IMR-90 (cell line): ENCODE measurements around the gene C16orf90. TPM values are rescaled to one million over a fixed set of nuclear protein-coding genes. Genes with fewer than 3 reads are reported as not detected.

Experiments used
- ATAC-seq: fragments of 200-7000 bp; cut with Tn5 transposase; 2 replicates; pipeline ENCODE4 v1.9.1; 2020; ENCODE audit warnings: low read depth, mild to moderate bottlenecking, moderate library complexity
- BruUV-seq: library from RNA; stranded (reverse); fragments of 400-500 nt; replicated peaks from 2 replicates; lab custom pipeline; 2021; lab: Mats Ljungman, UMichigan
- CTCF ChIA-PET: fragments of 300-600 bp; formaldehyde crosslinking; extraction: SDS; loops from one replicate; lab custom pipeline; 2021; ENCODE audit warnings: antibody characterized with exemption; lab: Yijun Ruan, JAX
- POLR2A ChIA-PET: fragments of 300-600 bp; sonication (Branson Sonifier 250); formaldehyde crosslinking; loops from one replicate; lab custom pipeline; 2022; ENCODE audit warnings: antibody characterized with exemption; ENCODE audit not compliant: unreplicated experiment; lab: Charles Lee
- DNase-seq: peaks from one replicate; pipeline ENCODE4 v3.0.0; 2013
- H2AFZ ChIP-seq: replicated peaks from 2 replicates; pipeline ENCODE3; 2013; ENCODE audit warnings: low read length, mild to moderate bottlenecking; ENCODE audit not compliant: poor library complexity
- H2AK5ac ChIP-seq: 2 replicates; pipeline ENCODE4 v1.6.1; 2013; ENCODE audit warnings: low read depth, low read length, inconsistent platforms
- H2AK9ac ChIP-seq: replicated peaks from 2 replicates; pipeline ENCODE3; 2013; ENCODE audit warnings: mild to moderate bottlenecking, low read depth, low read length, moderate library complexity; ENCODE audit not compliant: poor library complexity
- H2BK120ac ChIP-seq: 2 replicates; pipeline ENCODE4 v1.6.1; 2013; ENCODE audit warnings: low read depth, low read length, inconsistent platforms
- H2BK15ac ChIP-seq: 3 replicates; pipeline ENCODE4 v1.6.1; 2013; ENCODE audit warnings: low read depth, low read length, inconsistent platforms
- H2BK20ac ChIP-seq: 2 replicates; pipeline ENCODE4 v1.6.1; 2013; ENCODE audit warnings: low read depth, mild to moderate bottlenecking, inconsistent platforms, low read length, moderate library complexity
- H2BK5ac ChIP-seq: 2 replicates; pipeline ENCODE4 v1.6.1; 2013; ENCODE audit warnings: mild to moderate bottlenecking, low read depth, low read length, inconsistent platforms; ENCODE audit not compliant: poor library complexity, severe bottlenecking
- H3K14ac ChIP-seq: replicated peaks from 2 replicates; pipeline ENCODE4 v1.6.1; 2013; ENCODE audit warnings: low read depth, low read length, inconsistent platforms
- H3K18ac ChIP-seq: 2 replicates; pipeline ENCODE4 v1.6.1; 2013; ENCODE audit warnings: low read depth, low read length, control low read depth
- H3K23ac ChIP-seq: 2 replicates; pipeline ENCODE4 v1.6.1; 2013; ENCODE audit warnings: low read depth, low read length, inconsistent platforms
- H3K27ac ChIP-seq: 2 replicates; pipeline ENCODE4 v1.5.1; 2013; ENCODE audit warnings: mild to moderate bottlenecking, control low read depth, low read length; ENCODE audit not compliant: insufficient read depth
- H3K27me3 ChIP-seq: 2 replicates; pipeline ENCODE4 v1.6.1; 2013; ENCODE audit warnings: low read length; ENCODE audit not compliant: control insufficient read depth, insufficient read depth
- H3K36me3 ChIP-seq: 2 replicates; pipeline ENCODE4 v1.6.1; 2013; ENCODE audit warnings: low read length, mixed read lengths; ENCODE audit not compliant: control insufficient read depth, insufficient read depth
- H3K4ac ChIP-seq: 2 replicates; pipeline ENCODE4 v1.6.1; 2013; ENCODE audit warnings: low read depth, low read length, inconsistent platforms
- H3K4me1 ChIP-seq: 2 replicates; pipeline ENCODE4 v1.6.1; 2013; ENCODE audit warnings: low read length, mixed read lengths; ENCODE audit not compliant: control insufficient read depth, insufficient read depth
- H3K4me2 ChIP-seq: 2 replicates; pipeline ENCODE4 v1.6.1; 2013; ENCODE audit warnings: low read depth, mild to moderate bottlenecking, control low read depth, low read length, moderate library complexity
- H3K4me3 ChIP-seq: 2 replicates; pipeline ENCODE4 v1.5.1; 2013; ENCODE audit warnings: low read depth, mild to moderate bottlenecking, control low read depth, low read length, moderate library complexity; ENCODE audit not compliant: insufficient read depth
- H3K56ac ChIP-seq: 2 replicates; pipeline ENCODE4 v1.6.1; 2013; ENCODE audit warnings: low read length, inconsistent platforms; ENCODE audit not compliant: insufficient read depth; ENCODE audit errors: extremely low read depth
- H3K79me1 ChIP-seq, 2 experiments: 2 replicates each; pipeline ENCODE4 v1.6.1; 2013; ENCODE audit warnings: low read length in 2 of 2, inconsistent platforms in 1 of 2, low read depth in 1 of 2
- H3K9ac ChIP-seq: 2 replicates; pipeline ENCODE4 v1.6.1; 2013; ENCODE audit warnings: low read depth, low read length, control low read depth
- H3K9me1 ChIP-seq: 2 replicates; pipeline ENCODE4 v1.6.1; 2013; ENCODE audit warnings: low read length, inconsistent platforms; ENCODE audit not compliant: insufficient read depth
- H3K9me3 ChIP-seq: 2 replicates; pipeline ENCODE4 v1.6.1; 2013; ENCODE audit warnings: low read length; ENCODE audit not compliant: control insufficient read depth, insufficient read depth
- H4K20me1 ChIP-seq: 2 replicates; pipeline ENCODE4 v1.6.1; 2013; ENCODE audit warnings: low read length, inconsistent platforms; ENCODE audit not compliant: insufficient read depth
- H4K5ac ChIP-seq: 2 replicates; pipeline ENCODE4 v1.6.1; 2013; ENCODE audit warnings: mild to moderate bottlenecking, low read depth, low read length, control low read depth
- H4K8ac ChIP-seq, 2 experiments: 2 replicates each; pipeline ENCODE4 v1.6.1; 2013; ENCODE audit warnings: low read depth in 2 of 2, low read length in 2 of 2, control low read depth in 1 of 2, inconsistent platforms in 1 of 2
- H4K91ac ChIP-seq: 2 replicates; pipeline ENCODE4 v1.6.1; 2013; ENCODE audit warnings: low read depth, low read length, inconsistent platforms; ENCODE audit not compliant: insufficient read depth
- BHLHE40 ChIP-seq: fragments of 150-350 bp; IDR thresholded peaks from 2 replicates; pipeline ENCODE4 v1.6.1; 2016; ENCODE audit warnings: mild to moderate bottlenecking, low read depth, low read length
- CEBPB ChIP-seq: IDR thresholded peaks from 2 replicates; pipeline ENCODE4 v1.6.1; 2012; ENCODE audit warnings: low read depth, low read length, improper control_type of control experiment
- CHD1 ChIP-seq: IDR thresholded peaks from 2 replicates; pipeline ENCODE4 v1.6.1; 2012; ENCODE audit warnings: low read depth, low read length, improper control_type of control experiment
- MAFK ChIP-seq: IDR thresholded peaks from 2 replicates; pipeline ENCODE4 v1.6.1; 2012; ENCODE audit warnings: low read depth, low read length, improper control_type of control experiment
- MAZ ChIP-seq: IDR thresholded peaks from 2 replicates; pipeline ENCODE4 v1.6.1; 2012; ENCODE audit warnings: low read depth, mild to moderate bottlenecking, low read length, improper control_type of control experiment, moderate library complexity, borderline replicate concordance
- MXI1 ChIP-seq: IDR thresholded peaks from 2 replicates; pipeline ENCODE4 v1.6.1; 2012; ENCODE audit warnings: low read depth, mild to moderate bottlenecking, low read length, moderate library complexity, borderline replicate concordance
- POLR2A ChIP-seq: IDR thresholded peaks from 2 replicates; pipeline ENCODE4 v1.6.1; 2012; ENCODE audit warnings: mild to moderate bottlenecking, low read depth, low read length
- RAD21 ChIP-seq: IDR thresholded peaks from 2 replicates; pipeline ENCODE4 v1.6.1; 2012; ENCODE audit warnings: low read length, improper control_type of control experiment
- RCOR1 ChIP-seq: IDR thresholded peaks from 2 replicates; pipeline ENCODE4 v1.6.1; 2012; ENCODE audit warnings: mild to moderate bottlenecking, low read length, improper control_type of control experiment; ENCODE audit not compliant: insufficient replicate concordance
- SMC3 ChIP-seq: fragments of 150-350 bp; IDR thresholded peaks from 2 replicates; pipeline ENCODE4 v1.6.1; 2016; ENCODE audit warnings: low read depth, mild to moderate bottlenecking, antibody characterized with exemption, low read length, moderate library complexity
- WGBS, 2 experiments: methylation state at CpG; one replicate each; pipeline versions ENCODE4 v1.1.5 to v1.1.7; 2013; ENCODE audit warnings: missing lambda C conversion rate in 2 of 2; ENCODE audit not compliant: insufficient read length in 1 of 2; ENCODE audit errors: extremely low coverage in 2 of 2; 5-methylcytosine and 5-hydroxymethylcytosine counted together
- dilution Hi-C: fragments of 300-500 bp; cut with HindIII; formaldehyde crosslinking; loops from one replicate; pipeline ENCODE4 v1.14.3; 2018; ENCODE audit warnings: low sequenced_read_pairs; ENCODE audit not compliant: unreplicated experiment
- in situ Hi-C: fragments of 300-500 bp; cut with MboI; formaldehyde crosslinking; loops from 3 replicates; pipeline ENCODE4 v1.14.3; 2019; ENCODE audit warnings: low sequenced_read_pairs, inconsistent platforms, mixed read lengths
- intact Hi-C: fragments of 100-400 bp; cut with micrococcal nuclease; formaldehyde crosslinking; loops from 2 replicates; pipeline ENCODE4 v1.10.0; 2022
- polyA plus RNA-seq, 3 experiments: library from polyadenylated mRNA; depleted of rRNA; stranded (reverse); fragments of >200 nt; gene quantifications; 2 replicates each; pipeline ENCODE4 v1.2.3, GENCODE V29; 2012; ENCODE audit warnings: low replicate concordance in 1 of 3
- total RNA-seq: library from RNA; depleted of rRNA; stranded (reverse); fragments of >200 nt; gene quantifications from 2 replicates; pipeline ENCODE4 v1.2.3, GENCODE V29; 2012
- TF ChIP-seq, protein P1 (sequence below): fragments of 150-350 bp; IDR thresholded peaks from 2 replicates; pipeline ENCODE4 v1.6.1; 2017; ENCODE audit warnings: mild to moderate bottlenecking, antibody characterized with exemption, low read length, low read depth
- TF ChIP-seq, protein P2 (sequence below): fragments of 150-350 bp; IDR thresholded peaks from 2 replicates; pipeline ENCODE4 v1.6.1; 2016; ENCODE audit warnings: low read depth, mild to moderate bottlenecking, low read length, moderate library complexity, borderline replicate concordance
- TF ChIP-seq, protein P3 (sequence below): conservative IDR thresholded peaks from 2 replicates; pipeline ENCODE4 v1.5.1; 2012; ENCODE audit warnings: mild to moderate bottlenecking, low read depth, low read length, improper control_type of control experiment

The C16orf90 gene
- total and polyA plus RNA-seq, 2 of the 4 experiments (the other 2 are of a cell fraction): not detected

DNA sequence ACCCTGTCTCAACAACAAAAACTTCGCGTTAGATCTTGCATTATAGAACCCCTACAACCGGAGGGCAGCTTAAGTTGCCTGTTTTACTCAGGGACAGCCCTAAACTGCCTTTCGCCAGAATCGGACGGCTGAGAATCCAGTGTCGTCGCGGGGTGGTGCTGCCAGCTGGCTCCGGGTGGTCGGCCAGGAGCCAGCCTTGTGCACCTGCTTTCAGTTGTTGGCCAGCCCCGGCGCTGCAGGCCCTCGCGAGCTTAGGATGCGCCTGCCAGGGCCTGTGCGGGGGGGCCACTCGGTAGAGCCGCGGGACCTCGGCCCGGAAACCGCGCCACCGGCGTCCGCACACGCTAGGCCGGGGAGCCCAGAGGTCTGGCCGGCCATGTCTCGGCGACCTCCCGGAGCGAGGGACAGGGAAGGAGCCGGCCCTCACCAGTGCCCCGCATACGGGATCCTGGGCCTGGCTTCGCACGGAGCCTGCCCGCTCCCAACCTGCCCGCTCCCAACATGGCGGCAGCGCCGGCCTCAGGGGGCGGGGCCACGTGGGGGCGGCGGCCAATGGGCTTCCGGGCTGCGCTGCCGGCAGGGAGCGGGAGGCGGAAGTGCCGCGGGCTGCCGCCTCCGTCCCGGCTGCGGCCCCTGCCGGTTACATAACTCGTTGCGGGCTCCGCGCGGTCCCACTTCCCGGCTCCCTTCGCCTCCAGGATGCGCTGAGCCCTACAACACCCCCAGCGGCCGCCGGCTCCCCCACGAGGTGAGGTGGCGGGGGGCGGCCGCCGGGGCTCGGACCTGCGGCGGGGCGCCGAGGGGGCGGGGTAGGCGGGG lies 37.6 kb downstream of the C16orf90 start:
- 3% methylated on average over 29 of the region's 83 CpGs; no CpG with 5 or more reads in 1 of the 2 experiments for WGBS, 2 experiments
- TF ChIP-seq MAFK (no peak), RAD21 (peak; percentile 45), POLR2A (peak; percentile 82), RCOR1 (no peak), CEBPB (peak; percentile 49), SMC3 (peak; percentile 38), MXI1 (no peak), MAZ (peak; percentile 74; the same call in 1 of the 2 replicates), CHD1 (no peak), BHLHE40 (no peak)
- TF ChIP-seq, protein P1, sequence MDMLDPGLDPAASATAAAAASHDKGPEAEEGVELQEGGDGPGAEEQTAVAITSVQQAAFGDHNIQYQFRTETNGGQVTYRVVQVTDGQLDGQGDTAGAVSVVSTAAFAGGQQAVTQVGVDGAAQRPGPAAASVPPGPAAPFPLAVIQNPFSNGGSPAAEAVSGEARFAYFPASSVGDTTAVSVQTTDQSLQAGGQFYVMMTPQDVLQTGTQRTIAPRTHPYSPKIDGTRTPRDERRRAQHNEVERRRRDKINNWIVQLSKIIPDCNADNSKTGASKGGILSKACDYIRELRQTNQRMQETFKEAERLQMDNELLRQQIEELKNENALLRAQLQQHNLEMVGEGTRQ: peak; percentile 97
- TF ChIP-seq, protein P2, sequence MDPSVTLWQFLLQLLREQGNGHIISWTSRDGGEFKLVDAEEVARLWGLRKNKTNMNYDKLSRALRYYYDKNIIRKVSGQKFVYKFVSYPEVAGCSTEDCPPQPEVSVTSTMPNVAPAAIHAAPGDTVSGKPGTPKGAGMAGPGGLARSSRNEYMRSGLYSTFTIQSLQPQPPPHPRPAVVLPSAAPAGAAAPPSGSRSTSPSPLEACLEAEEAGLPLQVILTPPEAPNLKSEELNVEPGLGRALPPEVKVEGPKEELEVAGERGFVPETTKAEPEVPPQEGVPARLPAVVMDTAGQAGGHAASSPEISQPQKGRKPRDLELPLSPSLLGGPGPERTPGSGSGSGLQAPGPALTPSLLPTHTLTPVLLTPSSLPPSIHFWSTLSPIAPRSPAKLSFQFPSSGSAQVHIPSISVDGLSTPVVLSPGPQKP: no peak
- TF ChIP-seq, protein P3, sequence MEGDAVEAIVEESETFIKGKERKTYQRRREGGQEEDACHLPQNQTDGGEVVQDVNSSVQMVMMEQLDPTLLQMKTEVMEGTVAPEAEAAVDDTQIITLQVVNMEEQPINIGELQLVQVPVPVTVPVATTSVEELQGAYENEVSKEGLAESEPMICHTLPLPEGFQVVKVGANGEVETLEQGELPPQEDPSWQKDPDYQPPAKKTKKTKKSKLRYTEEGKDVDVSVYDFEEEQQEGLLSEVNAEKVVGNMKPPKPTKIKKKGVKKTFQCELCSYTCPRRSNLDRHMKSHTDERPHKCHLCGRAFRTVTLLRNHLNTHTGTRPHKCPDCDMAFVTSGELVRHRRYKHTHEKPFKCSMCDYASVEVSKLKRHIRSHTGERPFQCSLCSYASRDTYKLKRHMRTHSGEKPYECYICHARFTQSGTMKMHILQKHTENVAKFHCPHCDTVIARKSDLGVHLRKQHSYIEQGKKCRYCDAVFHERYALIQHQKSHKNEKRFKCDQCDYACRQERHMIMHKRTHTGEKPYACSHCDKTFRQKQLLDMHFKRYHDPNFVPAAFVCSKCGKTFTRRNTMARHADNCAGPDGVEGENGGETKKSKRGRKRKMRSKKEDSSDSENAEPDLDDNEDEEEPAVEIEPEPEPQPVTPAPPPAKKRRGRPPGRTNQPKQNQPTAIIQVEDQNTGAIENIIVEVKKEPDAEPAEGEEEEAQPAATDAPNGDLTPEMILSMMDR: peak; percentile 59
- Histone ChIP-seq H3K9me3 (no peaks in the 10 kb centered on the region), H3K27ac (peak overlapping the region; percentile 84), H3K14ac (peak overlapping the region; percentile 95), H3K4me1 (peaks cover 9% of the 10 kb centered on the region), H2BK20ac (no peak overlapping the region), H3K4ac (peak overlapping the region; percentile 94), H3K9ac (peak overlapping the region; percentile 73), H2AK5ac (peak overlapping the region; percentile 20; the same call in 1 of the 2 replicates), H4K20me1 (peaks cover 42% of the 10 kb centered on the region), H4K91ac (peak overlapping the region; percentile 97), H2AK9ac (peak overlapping the region; percentile 90), H2BK5ac (peak overlapping the region; percentile 89), H3K36me3 (no peaks in the 10 kb centered on the region), H3K18ac (peak overlapping the region; percentile 62; the same call in 1 of the 2 replicates), H2AFZ (peak overlapping the region; percentile 97), H2BK120ac (peak overlapping the region; percentile 81), H4K5ac (peak overlapping the region; percentile 81), H3K56ac (0 out of 2 replicates have a peak overlapping the region, but pooled peaks have one; percentile 38), H3K79me1 (peaks cover 10 to 53% of the 10 kb centered on the region in 2 experiments; a peak in 3 of 4 replicates), H2BK15ac (no peak overlapping the region), H3K9me1 (peaks cover 26% of the 10 kb centered on the region), H3K4me3 (peak overlapping the region; percentile 86), H4K8ac (peak overlapping the region; percentile 89 to 97), H3K23ac (peak overlapping the region; percentile 76; the same call in 1 of the 2 replicates), H3K27me3 (no peaks in the 10 kb centered on the region), H3K4me2 (peak overlapping the region; percentile 93)
- dilution Hi-C loops (no loop called here), in situ Hi-C loops (no loop called here), intact Hi-C loops (loop anchor here (2.0 kb wide), 2 partner anchors 43 to 57 kb away; partner anchors contain the start of genes CLUAP1, ZNF174 and ZSCAN32)
- ATAC-seq: peak; percentile 92
- BruUV-seq: no TSS peak
- ChIA-PET CTCF (interaction anchor here (0.6 kb wide), 1 partner anchor 13 kb away, joined by 3 read pairs; no protein-coding TSS in a partner anchor), POLR2A (no interaction called here)
- peak; percentile 87 for DNase-seq
